ENCODE measurements around the gene AQP2. TPM values are rescaled to one million over a fixed set of nuclear protein-coding genes. Genes with fewer than 3 reads are reported as not detected.

Gene AQP2
- total RNA-seq, 1 donor from 2014 or later: not detected

DNA sequence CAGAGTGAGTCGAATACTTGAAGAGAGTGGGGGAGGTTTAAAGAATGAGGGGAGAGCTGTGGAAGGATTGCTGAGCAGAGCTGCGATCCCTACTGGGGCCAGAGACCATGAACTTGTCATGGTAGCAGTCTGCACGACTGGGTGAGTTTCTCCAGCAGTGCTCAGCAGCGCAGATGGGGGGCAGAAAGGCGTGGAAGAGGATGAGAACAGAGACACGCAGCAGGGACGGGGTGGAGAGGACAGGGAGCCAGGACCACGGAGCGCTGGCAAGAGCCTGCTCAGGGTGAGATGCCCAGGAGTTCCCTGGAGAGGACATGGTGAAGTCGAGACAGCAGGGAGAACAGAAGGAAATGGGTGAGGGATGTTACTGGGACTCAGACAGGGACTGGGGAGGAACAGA, 20.1 kb downstream of the AQP2 start:
- TF ChIP-seq, protein P1, sequence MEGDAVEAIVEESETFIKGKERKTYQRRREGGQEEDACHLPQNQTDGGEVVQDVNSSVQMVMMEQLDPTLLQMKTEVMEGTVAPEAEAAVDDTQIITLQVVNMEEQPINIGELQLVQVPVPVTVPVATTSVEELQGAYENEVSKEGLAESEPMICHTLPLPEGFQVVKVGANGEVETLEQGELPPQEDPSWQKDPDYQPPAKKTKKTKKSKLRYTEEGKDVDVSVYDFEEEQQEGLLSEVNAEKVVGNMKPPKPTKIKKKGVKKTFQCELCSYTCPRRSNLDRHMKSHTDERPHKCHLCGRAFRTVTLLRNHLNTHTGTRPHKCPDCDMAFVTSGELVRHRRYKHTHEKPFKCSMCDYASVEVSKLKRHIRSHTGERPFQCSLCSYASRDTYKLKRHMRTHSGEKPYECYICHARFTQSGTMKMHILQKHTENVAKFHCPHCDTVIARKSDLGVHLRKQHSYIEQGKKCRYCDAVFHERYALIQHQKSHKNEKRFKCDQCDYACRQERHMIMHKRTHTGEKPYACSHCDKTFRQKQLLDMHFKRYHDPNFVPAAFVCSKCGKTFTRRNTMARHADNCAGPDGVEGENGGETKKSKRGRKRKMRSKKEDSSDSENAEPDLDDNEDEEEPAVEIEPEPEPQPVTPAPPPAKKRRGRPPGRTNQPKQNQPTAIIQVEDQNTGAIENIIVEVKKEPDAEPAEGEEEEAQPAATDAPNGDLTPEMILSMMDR (IDR thresholded peaks at IDR 0.05; ENCODE audit: insufficient read depth, low read length, poor library complexity, severe bottlenecking): no peak
- Histone ChIP-seq H3K4me3 (ENCODE audit: low read depth, low read length) (no peak overlapping the region), H3K27me3 (ENCODE audit: control insufficient read depth, insufficient read depth, low read length) (peaks cover 42% of the 10 kb centered on the region), H3K36me3 (ENCODE audit: control insufficient read depth, insufficient read depth, low read length) (no peaks in the 10 kb centered on the region)
- DNase-seq (ENCODE audit: low read depth): no peak

DNA sequence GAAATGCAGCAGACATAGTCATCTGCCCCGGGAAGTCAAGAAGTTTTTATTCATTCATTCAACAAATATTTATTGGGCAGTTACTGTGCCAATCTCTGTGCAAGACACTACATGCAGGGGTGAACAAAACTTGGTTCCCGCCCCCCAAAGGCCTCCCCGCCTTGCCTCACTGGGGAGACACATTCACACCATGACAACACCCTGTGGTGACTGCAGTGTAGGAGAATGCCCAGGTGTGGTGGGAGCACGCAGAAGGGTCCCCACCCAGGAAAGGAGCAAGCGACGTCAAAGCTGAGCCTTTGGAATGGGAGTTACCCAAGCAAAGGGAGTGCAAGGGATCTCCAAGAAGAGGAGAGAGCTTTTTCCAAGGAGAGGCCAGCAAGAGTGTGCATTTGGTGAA, 20.6 kb downstream of the AQP2 start:
- no peak for DNase-seq (ENCODE audit: low read depth)
- Histone ChIP-seq H3K36me3 (ENCODE audit: control insufficient read depth, insufficient read depth, low read length) (no peaks in the 10 kb centered on the region), H3K27me3 (ENCODE audit: control insufficient read depth, insufficient read depth, low read length) (peaks cover 38% of the 10 kb centered on the region), H3K4me3 (ENCODE audit: low read depth, low read length) (no peak overlapping the region)
- TF ChIP-seq, protein P1 (IDR thresholded peaks at IDR 0.05; ENCODE audit: insufficient read depth, low read length, poor library complexity, severe bottlenecking): no peak

DNA sequence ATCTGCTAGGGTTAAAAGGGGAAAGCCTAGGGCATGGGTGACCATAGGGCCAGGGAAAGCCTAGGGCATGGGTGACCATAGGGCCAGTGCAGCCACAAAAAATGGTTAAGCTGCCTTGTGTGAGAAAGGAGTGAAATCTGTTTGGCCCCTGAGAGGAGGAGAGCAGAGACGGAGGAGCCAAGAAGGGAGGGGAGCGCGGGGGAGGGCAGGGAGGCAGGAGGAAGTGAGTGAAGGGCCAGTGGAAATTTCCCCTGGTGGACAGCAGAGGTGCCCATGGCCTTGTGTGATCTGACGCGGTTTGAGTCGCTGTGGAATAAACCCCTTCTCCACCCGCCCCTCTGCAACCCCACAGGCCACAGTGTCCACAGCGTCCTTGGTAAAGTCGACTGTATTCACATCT, 21.6 kb downstream of the AQP2 start:
- peaks cover 31% of the 10 kb centered on the region for H3K27me3 ChIP-seq (ENCODE audit: control insufficient read depth, insufficient read depth, low read length)
- no peak overlapping the region for H3K4me3 ChIP-seq (ENCODE audit: low read depth, low read length)
- TF ChIP-seq, protein P1 (IDR thresholded peaks at IDR 0.05; ENCODE audit: insufficient read depth, low read length, poor library complexity, severe bottlenecking): no peak
- no peaks in the 10 kb centered on the region for H3K36me3 ChIP-seq (ENCODE audit: control insufficient read depth, insufficient read depth, low read length)
- no peak for DNase-seq (ENCODE audit: low read depth)

DNA sequence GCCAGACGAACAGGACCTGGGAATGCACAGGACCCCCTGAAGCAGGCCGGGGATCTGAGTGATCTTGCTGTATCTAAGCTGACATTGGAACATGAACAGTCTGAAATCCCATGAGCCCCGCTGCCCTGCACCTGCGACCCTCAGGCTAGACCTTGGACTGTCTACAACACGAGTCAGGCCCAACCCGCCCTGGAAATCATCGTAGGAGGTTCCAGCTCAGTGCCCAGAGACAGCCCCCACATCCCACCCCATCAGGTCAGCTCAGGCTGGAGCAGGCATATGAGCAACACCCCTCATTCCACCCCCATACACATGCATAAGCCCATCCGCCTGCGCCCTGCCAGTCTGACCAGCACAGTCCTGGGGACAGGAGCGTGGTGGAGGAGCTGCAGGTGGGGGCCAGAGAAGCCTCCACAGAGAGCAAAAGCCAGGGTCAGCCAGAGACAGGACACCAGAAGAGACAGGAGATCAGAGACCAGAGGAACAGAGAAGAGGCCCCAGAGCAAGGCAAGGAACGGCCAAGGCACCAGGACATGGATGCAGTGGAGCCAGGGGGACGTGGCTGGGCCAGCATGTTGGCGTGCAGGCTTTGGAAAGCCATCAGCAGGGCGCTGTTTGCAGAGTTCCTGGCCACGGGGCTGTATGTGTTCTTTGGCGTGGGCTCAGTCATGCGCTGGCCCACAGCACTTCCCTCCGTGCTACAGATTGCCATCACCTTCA, 22.3 kb downstream of the AQP2 start, which contains the start of gene AQP6:
Gene AQP6, plus strand, starts transcription at position 307 of the 720 bp plus-strand sequence. Its CDS starts 227 bp downstream, at position 534.
- H3K36me3 ChIP-seq (ENCODE audit: control insufficient read depth, insufficient read depth, low read length): no peaks in the 10 kb centered on the region
- no peak for DNase-seq (ENCODE audit: low read depth)

DNA sequence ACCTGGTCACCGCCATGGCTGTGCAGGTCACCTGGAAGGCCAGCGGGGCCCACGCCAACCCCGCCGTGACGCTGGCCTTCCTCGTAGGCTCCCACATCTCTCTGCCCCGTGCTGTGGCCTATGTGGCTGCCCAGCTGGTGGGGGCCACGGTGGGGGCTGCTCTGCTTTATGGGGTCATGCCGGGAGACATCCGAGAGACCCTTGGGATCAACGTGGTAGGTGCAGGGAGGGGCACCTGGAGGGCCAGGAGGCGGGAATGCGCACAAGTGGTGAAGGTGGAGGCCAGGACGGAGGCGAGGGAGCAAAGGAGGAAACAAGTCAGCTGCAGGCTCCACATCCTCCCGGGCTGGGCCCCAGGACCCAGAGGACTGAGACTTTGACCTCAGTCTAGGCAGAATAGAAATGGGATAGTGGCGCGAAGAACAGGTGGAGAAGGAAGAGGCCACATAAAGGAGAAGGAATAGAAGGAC, 22.9 kb downstream of the AQP2 start:
- TF ChIP-seq, protein P1 (IDR thresholded peaks at IDR 0.05; ENCODE audit: insufficient read depth, low read length, poor library complexity, severe bottlenecking): no peak
- H3K27me3 ChIP-seq (ENCODE audit: control insufficient read depth, insufficient read depth, low read length): peaks cover 25% of the 10 kb centered on the region
- H3K4me3 ChIP-seq (ENCODE audit: low read depth, low read length): no peak overlapping the region
- no peaks in the 10 kb centered on the region for H3K36me3 ChIP-seq (ENCODE audit: control insufficient read depth, insufficient read depth, low read length)
- no peak for DNase-seq (ENCODE audit: low read depth)

More for the DNA sequence above, 22.3 kb downstream of the AQP2 start, which contains the start of gene AQP6:
- H3K27me3 ChIP-seq (ENCODE audit: control insufficient read depth, insufficient read depth, low read length): peaks cover 29% of the 10 kb centered on the region
- H3K4me3 ChIP-seq (ENCODE audit: low read depth, low read length): no peak within 1 kb of the TSS
- TF ChIP-seq, protein P1 (IDR thresholded peaks at IDR 0.05; ENCODE audit: insufficient read depth, low read length, poor library complexity, severe bottlenecking): no peak
